NCI-H2107 (cell line): ENCODE measurements around the gene CDH2.
"Not testable (repeated sequence)": the region's sequence is repeated elsewhere in the genome, so short reads cannot be mapped to it uniquely, and the experiment has no call there.

ENCODE experiments used
- DNase-seq: peaks from one replicate; lab custom pipeline; 2025; lab: John Stamatoyannopoulos, UW

The CDH2 gene

DNA sequence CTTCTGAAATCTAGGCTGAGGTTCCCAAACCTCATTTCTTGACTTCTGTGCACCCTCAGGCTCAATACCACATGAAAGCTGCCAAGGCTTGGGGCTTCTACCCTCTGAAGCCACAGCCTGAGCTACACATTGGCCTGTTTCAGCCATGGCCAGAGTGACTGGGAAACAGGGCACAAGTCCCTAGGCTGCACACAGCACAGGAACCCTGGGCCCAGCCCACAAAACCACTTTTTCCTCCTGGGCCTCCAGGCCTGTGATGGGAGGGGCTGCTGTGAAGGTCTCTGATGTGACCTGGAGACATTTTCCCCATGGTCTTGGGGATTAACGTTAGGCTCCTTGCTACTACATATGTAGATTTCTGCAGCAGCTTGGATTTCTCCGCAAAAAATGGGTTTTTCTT is 270.7 kb downstream of the CDH2 start:
- DNase-seq, result not testable (repeated sequence)

GRCh38 chr18:27903906-27904305 is 273.0 kb downstream of the CDH2 start:
- no peak for DNase-seq

GRCh38 chr18:27901424-27902226 is 275.3 kb downstream of the CDH2 start:
- DNase-seq, result no peak
